Thyroid gland (tissue), 4 donors: Measurements from ENCODE around the gene TMEM161A.

Experiments
- CTCF ChIP-seq, 6 experiments: fragments of 200-600 bp in 3 of 6; fragments of 450-650 bp in 3 of 6; sonication (generic) in 3 of 6; IDR thresholded peaks; one replicate each; pipeline ENCODE4 v1.5.1; 2016 to 2019; ENCODE audit warnings: antibody characterized with exemption in 6 of 6, mild to moderate bottlenecking in 2 of 6, inconsistent platforms in 1 of 6, moderate library complexity in 1 of 6
- POLR2A ChIP-seq, 2 donors: fragments of 450-650 bp; IDR thresholded peaks; one replicate each; pipeline ENCODE4 v1.6.1; 2017; ENCODE audit warnings: antibody characterized with exemption in 2 of 2, mild to moderate bottlenecking in 2 of 2, moderate library complexity in 1 of 2

GRCh38 chr19:19122902-19123301 is 15.4 kb downstream of the TMEM161A start:
- TF ChIP-seq CTCF (IDR thresholded peaks at IDR 0.05) (no peak), POLR2A (IDR thresholded peaks at IDR 0.05) (no peak)
